GM19239 (cell line): ENCODE measurements around the gene S1PR5.
"Not testable (repeated sequence)": the region's sequence is repeated elsewhere in the genome, so short reads cannot be mapped to it uniquely, and the experiment has no call there.

ENCODE experiments used
- DNase-seq: peaks from one replicate; pipeline ENCODE4 v3.0.0; 2011; ENCODE audit warnings: low spot score; ENCODE audit not compliant: insufficient read length
- FAIRE-seq: peaks from 2 replicates; lab custom pipeline; 2011; peaks lifted over from hg19 to GRCh38; lab: Jason Lieb, UNC

Gene S1PR5, protein sequence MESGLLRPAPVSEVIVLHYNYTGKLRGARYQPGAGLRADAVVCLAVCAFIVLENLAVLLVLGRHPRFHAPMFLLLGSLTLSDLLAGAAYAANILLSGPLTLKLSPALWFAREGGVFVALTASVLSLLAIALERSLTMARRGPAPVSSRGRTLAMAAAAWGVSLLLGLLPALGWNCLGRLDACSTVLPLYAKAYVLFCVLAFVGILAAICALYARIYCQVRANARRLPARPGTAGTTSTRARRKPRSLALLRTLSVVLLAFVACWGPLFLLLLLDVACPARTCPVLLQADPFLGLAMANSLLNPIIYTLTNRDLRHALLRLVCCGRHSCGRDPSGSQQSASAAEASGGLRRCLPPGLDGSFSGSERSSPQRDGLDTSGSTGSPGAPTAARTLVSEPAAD

GRCh38 chr19:10517361-10517759, at the start of gene S1PR5:
Gene S1PR5, minus strand, starts transcription at chr19:10517447. Its CDS starts 2,436 bp downstream, at chr19:10515011.
- FAIRE-seq (no peak), DNase-seq (no peak)

DNA sequence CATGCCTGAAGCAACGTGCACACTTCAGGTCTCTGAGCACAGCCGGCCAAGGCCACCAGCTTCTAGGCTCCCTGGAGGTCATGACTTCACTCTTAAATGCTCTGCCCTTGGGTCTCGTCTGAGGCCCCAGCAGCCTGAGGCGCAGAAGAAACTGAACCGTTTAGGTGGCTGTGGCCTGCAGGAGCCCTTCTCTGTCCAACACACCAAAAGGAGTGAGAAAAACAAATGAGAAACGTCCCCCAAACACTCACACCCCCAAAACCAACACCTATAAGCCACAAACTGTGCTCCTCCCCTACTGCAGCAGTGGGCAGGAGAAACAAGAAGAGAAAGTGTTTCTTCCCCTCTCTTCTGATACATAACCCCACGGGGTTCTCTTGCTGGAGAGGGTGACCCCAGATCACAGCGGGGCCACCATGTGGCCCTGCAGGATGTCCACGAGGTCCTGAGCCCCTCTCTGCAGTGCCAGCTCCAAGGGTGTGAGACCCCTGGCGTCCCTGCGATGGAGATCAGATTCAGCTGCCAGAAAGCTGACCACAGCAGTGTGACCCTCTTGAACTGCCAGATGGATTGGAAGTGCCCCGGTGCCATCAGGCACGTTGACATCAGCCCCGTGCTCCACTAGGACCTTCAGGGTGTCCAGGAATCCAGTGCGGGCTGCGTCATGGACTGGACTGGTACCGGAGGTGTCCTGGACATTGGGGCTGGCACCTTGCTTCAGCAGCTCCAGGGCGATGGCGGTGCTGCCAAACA, 49.6 kb upstream of the S1PR5 start:
- peak; percentile 58 for DNase-seq
- FAIRE-seq: peak; percentile 97

DNA sequence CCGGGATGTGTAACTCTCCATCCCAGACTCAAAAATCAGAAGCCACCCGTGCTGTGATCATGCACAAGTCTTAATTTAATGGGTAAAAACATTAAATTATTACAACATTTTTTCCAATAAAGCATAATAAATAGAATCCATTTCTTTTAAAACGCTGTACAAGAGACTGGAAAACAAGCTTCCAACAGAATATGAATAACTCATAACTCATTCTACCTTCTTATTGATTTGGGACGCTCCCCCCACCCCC, 49.1 kb upstream of the S1PR5 start:
- DNase-seq (no peak), FAIRE-seq (no peak)

DNA sequence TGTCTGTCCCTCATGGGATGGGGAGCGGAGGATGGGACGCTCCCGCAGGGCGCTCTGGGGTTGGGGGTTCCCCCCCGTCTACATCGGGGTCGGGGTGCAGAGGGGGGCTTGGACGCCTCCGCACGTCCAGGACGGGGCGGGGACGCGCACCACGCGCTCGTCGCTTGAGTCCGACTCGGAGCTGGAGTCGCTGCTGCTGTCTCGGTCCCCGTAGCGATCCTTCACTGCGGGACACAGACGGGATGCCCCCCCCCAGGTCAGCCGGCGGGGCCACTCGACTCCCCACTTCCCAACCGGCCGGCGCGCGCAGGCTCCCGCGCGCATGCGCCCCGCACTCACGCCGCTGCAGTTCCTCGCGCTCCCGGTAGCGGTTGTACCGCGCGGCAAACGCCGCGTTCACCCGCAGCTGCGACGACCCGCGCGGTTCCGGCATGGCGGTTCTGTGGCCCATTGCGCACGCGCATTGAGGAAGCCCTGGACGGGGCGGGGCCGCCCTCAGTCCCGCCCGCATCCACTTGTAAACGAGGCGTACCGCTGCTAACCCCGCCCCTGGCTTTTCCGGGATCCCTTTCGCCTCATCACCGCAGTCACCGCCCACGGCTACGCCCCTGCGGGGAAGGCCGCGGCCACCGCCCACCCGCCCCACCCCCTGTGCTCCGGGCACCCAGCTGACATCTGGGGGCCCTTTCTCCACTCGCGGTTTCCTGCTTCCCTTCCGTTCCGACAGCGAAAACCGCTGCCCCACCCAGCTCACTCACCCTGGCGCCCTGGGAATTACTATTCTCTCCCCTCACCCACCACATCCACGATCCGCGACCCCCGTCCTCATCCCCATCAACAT, 48.5 kb upstream of the S1PR5 start, which contains the start of gene KRI1:
Gene KRI1, minus strand, starts transcription at position 444 of the 841 bp plus-strand sequence. Its CDS starts 11 bp downstream, at position 433.
- peak; percentile 89 for DNase-seq
- FAIRE-seq: no peak

DNA sequence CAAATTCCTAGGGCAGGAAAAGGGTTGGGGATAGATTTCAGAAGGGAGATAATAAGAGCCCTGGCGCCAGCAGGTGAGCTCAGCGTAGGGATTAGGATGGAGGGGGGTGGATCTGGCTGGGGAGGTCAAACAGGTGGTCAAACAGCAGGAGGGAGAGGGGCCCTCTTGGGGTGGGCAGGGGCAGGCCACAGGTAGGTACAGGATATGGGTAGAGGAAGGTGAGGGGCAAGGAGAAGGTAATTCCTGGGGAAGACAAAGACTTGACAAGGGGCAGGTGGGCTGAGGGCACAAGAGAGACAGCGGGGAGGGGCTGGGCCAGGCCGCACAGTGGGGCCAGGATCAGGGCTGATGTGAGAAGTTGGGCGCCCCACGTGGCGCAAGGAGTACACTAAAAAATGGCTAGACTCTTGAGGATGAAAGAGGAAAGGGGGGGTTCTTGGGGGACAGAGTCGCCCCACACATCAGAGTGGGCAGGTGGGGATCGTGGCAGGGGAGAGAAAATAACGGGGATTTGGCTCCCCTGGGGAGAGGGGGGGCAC, 47.9 kb upstream of the S1PR5 start:
- FAIRE-seq: peak; percentile 80
- peak; percentile 60 for DNase-seq

- FAIRE-seq (no peak), DNase-seq (no peak)
These were observed 45.4 kb upstream of the S1PR5 start for GRCh38 chr19:10562609-10563008.

- DNase-seq (no peak), FAIRE-seq (no peak)
These were observed 42.9 kb upstream of the S1PR5 start for GRCh38 chr19:10560154-10560553.

DNA sequence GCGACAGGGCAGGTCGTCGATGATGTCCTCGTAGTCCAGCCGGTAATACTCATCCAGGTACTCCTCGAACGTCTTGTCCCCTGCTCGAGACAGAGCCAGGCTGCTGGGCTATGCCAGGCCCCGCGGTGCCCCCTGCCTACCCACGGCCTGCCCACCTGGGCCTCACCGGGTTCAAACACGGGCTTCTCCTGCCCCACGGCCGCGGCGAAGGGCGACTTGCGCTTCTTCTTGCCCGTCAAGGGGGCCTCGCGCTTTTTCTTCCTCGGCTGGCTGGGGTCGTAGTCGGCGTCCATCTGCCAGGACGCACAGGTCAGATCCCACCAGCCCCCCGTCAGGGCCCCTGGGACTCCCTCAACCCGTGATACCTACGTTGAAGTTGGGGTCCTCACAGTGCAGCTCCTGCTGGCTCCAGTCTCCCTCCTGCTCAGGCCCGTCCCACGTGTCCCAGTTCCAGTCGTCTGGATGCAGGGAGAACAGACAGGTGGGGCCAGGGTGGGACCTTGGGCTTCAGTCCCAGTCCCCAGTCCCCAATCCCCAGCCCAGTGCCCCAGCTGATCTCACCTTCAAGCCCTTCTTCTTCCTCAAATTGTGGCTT, 40.5 kb upstream of the S1PR5 start:
- FAIRE-seq (no peak), DNase-seq (no peak)

DNA sequence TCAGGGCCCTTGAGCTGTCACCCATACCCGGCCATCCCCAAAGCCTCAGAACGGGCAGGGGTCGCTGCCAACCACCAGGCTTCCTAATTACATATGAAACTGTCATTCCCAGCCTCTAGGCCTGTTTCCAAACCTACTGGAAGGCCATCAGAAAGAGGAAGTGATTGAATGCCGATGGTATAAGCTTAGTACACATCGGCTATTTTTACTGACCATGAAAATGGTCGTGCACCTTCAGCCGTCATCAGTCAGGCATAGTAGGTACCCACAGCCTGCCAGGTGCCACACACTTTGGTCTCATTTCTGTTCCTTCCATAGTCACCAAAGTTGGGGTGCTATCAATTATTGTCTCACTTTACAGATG, 38.3 kb upstream of the S1PR5 start:
- FAIRE-seq: no peak
- no peak for DNase-seq

- FAIRE-seq (no peak), DNase-seq (no peak)
These were observed 37.7 kb upstream of the S1PR5 start for GRCh38 chr19:10554760-10555609.

DNA sequence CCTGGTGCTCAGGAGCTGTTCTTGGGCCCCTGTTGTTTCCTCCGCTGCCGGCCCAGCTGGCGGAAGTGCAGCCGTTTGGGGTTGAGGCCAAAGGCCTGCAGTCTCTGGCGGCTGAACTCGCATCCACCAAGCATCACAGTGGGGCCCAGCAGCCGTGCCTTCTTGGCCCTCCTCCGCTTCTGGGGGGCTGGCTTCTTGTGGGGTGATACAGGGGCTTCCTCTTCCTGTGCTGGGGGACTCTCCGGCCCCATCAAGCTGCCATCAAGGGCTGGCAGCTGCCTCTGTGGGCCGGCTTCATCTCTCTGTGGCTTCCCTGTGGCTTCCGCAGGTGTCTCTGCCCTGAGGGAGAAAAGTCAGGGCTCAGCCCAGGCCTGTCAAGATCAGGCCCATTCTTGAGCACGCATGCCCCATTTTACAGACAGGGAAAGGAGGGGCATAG, 36.7 kb upstream of the S1PR5 start:
- FAIRE-seq (peak; percentile 90), DNase-seq (peak; percentile 85)

- no peak for DNase-seq
- no peak for FAIRE-seq
These were observed 35.9 kb upstream of the S1PR5 start for GRCh38 chr19:10553087-10553667.

DNA sequence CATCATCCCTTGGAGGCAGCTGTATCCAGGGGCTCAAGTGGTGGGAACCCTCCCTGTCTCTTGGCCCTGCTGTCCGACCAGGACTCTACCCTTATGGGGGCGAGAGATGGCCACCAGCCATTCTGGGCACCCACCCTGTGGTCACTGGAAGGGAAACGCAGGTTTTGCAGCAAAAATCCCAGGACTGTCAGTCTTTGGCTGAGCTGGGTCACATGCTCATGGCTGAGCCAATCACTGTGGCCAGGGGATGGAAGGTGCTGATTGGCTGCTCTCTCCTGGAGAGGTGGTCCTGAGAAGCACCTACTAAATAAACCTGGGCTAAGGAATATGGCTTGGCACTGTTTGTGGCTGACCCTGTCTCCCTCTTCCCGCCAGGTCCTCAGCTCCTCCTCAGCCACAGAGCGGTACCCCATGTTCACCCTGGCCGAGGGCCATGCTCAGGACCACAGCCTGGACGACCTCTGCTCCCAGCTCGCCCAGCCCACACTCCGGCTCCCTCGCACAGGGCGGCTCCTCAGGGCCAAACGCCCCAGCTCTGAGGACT, 35.3 kb upstream of the S1PR5 start:
- FAIRE-seq: no peak
- DNase-seq: no peak

- DNase-seq (no peak), FAIRE-seq (no peak)
These were observed 34.6 kb upstream of the S1PR5 start for GRCh38 chr19:10551698-10552301.

DNA sequence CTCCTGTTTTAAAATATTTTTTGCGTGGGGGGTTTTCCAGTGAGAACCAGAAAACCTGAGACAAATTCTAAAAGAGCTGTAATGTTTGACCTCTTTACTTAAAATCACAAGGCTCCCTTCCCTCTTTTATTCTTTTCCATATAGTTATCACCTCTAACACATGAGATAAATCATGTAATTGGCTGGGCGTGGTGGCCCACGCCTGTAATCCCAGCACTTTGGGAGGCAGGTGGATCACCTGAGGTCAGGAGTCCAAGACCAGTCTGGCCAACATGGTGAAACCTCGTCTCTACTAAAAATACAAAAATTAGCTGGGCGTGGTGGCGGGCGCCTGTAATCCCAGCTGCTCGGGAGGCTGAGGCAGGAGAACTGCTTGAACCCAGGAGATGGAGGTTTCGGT, 33.8 kb upstream of the S1PR5 start:
- not testable (repeated sequence) for FAIRE-seq, DNase-seq

DNA sequence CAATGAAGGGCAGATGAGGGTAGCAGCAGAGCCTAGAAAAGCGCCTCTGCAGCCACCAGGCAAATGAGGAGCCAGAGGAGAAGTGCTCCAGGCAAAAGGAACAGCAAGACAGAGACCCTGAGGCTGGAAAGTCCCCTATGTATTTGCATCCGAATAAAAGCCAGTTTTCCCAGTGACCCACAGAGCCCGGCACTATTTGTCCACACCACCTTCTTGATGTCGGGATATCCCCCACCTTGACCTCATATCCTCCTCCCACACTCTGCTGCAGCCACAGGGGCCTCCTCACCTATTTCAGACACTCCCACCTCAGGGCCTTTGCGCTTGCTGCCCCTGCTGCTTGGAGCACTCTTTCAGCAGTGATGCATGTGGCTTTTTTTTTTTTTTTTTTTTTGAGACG, 33.1 kb upstream of the S1PR5 start:
- DNase-seq (no peak), FAIRE-seq (no peak)

- no peak for DNase-seq
- FAIRE-seq: no peak
These were observed 32.5 kb upstream of the S1PR5 start for GRCh38 chr19:10549733-10550132.

DNA sequence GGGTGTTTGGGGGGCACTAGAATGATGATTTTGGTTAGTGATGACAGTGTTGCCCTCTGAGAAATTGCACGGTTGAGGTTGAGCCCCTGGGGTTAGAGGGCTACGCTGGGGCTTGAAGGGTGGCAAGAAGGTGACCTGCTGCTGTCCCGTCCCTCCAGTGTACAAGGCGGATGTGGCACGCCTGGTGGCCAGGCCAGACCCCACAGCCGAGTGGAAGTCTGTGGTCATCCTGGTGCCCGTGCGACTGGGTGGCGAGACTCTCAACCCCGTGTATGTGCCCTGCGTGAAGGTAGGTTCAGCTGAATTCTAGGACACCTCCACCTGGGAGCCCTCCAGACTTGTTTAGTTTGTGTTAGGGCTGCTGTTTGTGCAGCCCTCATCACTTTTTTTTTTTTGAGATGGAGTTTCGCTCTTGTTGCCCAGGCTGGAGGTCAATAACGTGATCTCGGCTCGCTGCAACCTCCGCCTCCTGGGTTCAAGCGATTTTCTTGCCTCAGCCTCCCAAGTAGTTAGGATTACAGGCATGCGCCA, 31.6 kb upstream of the S1PR5 start:
- DNase-seq (no peak), FAIRE-seq (no peak)
